OCI-LY1 (cell line): ENCODE measurements around the gene SERINC5.
A peak's percentile ranks its signal among the peaks of the same experiment; 100 is the strongest.
"Not testable (repeated sequence)": the region's sequence is repeated elsewhere in the genome, so short reads cannot be mapped to it uniquely, and the experiment has no call there.

Experiments used
- H2AFZ ChIP-seq: fragments of 200-600 bp; sonication (generic), shearing (Covaris generic); 2 replicates; pipeline ENCODE4 v1.6.0; 2014; ENCODE audit warnings: antibody characterized with exemption, mild to moderate bottlenecking, low read length
- H3F3A ChIP-seq: fragments of 200-600 bp; sonication (generic), shearing (Covaris generic); 2 replicates; pipeline ENCODE4 v1.6.0; 2014; ENCODE audit warnings: mild to moderate bottlenecking, antibody characterized with exemption, low read length, moderate library complexity; ENCODE audit not compliant: insufficient read depth
- H3K27ac ChIP-seq: fragments of 200-600 bp; sonication (generic); 2 replicates; pipeline ENCODE4 v1.5.1; 2014; ENCODE audit warnings: low read length, mixed run types, mild to moderate bottlenecking, low read depth; ENCODE audit not compliant: poor library complexity, severe bottlenecking
- H3K27me3 ChIP-seq: fragments of 200-600 bp; sonication (generic); 2 replicates; pipeline ENCODE4 v1.6.0; 2014; ENCODE audit warnings: antibody characterized with exemption, mild to moderate bottlenecking, low read length, moderate library complexity; ENCODE audit not compliant: insufficient read depth
- H3K36me3 ChIP-seq: fragments of 200-600 bp; sonication (generic); 2 replicates; pipeline ENCODE4 v1.6.1; 2014; ENCODE audit warnings: mild to moderate bottlenecking, antibody characterized with exemption, low read length, moderate library complexity, mixed read lengths; ENCODE audit not compliant: insufficient read depth
- H3K4me1 ChIP-seq: fragments of 200-600 bp; sonication (generic); 2 replicates; pipeline ENCODE4 v1.5.1; 2014; ENCODE audit warnings: mild to moderate bottlenecking, low read length, moderate library complexity; ENCODE audit not compliant: insufficient read depth, severe bottlenecking
- H3K4me2 ChIP-seq: fragments of 200-600 bp; sonication (generic), shearing (Covaris generic); 2 replicates; pipeline ENCODE4 v1.6.1; 2014; ENCODE audit warnings: low read length
- H3K4me3 ChIP-seq: fragments of 200-600 bp; sonication (generic); 2 replicates; pipeline ENCODE4 v1.5.1; 2014; ENCODE audit warnings: low read length, low read depth, mild to moderate bottlenecking, mixed read lengths; ENCODE audit not compliant: poor library complexity, severe bottlenecking
- H3K79me2 ChIP-seq: fragments of 200-600 bp; shearing (Covaris generic); 2 replicates; pipeline ENCODE4 v1.6.1; 2016; ENCODE audit warnings: mixed run types, low read length, mixed read lengths; ENCODE audit not compliant: insufficient read depth
- H3K9ac ChIP-seq: fragments of 200-600 bp; sonication (generic), shearing (Covaris generic); 2 replicates; pipeline ENCODE4 v1.6.1; 2014; ENCODE audit warnings: mild to moderate bottlenecking, low read length, mixed read lengths
- H3K9me2 ChIP-seq: fragments of 200-600 bp; sonication (generic), shearing (Covaris generic); 2 replicates; pipeline ENCODE4 v1.6.1; 2014; ENCODE audit warnings: low read depth, mild to moderate bottlenecking, low read length, mixed read lengths
- H3K9me3 ChIP-seq: fragments of 200-600 bp; shearing (Covaris generic); 2 replicates; pipeline ENCODE4 v1.6.1; 2014; ENCODE audit warnings: low read length, mixed read lengths
- H4K20me1 ChIP-seq: fragments of 200-600 bp; sonication (generic), shearing (Covaris generic); 2 replicates; pipeline ENCODE4 v1.6.0; 2016; ENCODE audit warnings: mild to moderate bottlenecking, low read length; ENCODE audit not compliant: insufficient read depth
- EZH2 ChIP-seq: fragments of 200-600 bp; sonication (generic), shearing (Covaris generic); IDR thresholded peaks from 2 replicates; pipeline ENCODE4 v1.8.0; 2017; ENCODE audit warnings: borderline replicate concordance, mixed run types, mild to moderate bottlenecking, antibody characterized with exemption, low read length, moderate library complexity, mixed read lengths
- TF ChIP-seq, protein P1 (sequence below): fragments of 200-600 bp; sonication (generic), shearing (Covaris generic); IDR thresholded peaks from 2 replicates; pipeline ENCODE4 v1.5.1; 2017; ENCODE audit warnings: mild to moderate bottlenecking, antibody characterized with exemption, low read length, moderate library complexity, mixed read lengths

SERINC5 gene

GRCh38 chr5:80204808-80205614 is 50.8 kb downstream of the SERINC5 start:
- Histone ChIP-seq H4K20me1 (no peaks in the 10 kb centered on the region), H3K36me3 (peaks cover 84% of the 10 kb centered on the region), H3K27me3 (no peaks in the 10 kb centered on the region), H3K9me3 (peaks cover 6% of the 10 kb centered on the region; the same call in 1 of the 2 replicates), H3K9me2 (no peaks in the 10 kb centered on the region), H3K27ac (peak overlapping the region; percentile 61), H3K9ac (no peak overlapping the region), H3K4me2 (no peak overlapping the region), H3K79me2 (peaks cover 56% of the 10 kb centered on the region), H2AFZ (no peak overlapping the region), H3K4me1 (peaks cover 42% of the 10 kb centered on the region), H3F3A (no peaks in the 10 kb centered on the region), H3K4me3 (no peak overlapping the region)
- TF ChIP-seq EZH2, result no peak
- TF ChIP-seq, protein P1, sequence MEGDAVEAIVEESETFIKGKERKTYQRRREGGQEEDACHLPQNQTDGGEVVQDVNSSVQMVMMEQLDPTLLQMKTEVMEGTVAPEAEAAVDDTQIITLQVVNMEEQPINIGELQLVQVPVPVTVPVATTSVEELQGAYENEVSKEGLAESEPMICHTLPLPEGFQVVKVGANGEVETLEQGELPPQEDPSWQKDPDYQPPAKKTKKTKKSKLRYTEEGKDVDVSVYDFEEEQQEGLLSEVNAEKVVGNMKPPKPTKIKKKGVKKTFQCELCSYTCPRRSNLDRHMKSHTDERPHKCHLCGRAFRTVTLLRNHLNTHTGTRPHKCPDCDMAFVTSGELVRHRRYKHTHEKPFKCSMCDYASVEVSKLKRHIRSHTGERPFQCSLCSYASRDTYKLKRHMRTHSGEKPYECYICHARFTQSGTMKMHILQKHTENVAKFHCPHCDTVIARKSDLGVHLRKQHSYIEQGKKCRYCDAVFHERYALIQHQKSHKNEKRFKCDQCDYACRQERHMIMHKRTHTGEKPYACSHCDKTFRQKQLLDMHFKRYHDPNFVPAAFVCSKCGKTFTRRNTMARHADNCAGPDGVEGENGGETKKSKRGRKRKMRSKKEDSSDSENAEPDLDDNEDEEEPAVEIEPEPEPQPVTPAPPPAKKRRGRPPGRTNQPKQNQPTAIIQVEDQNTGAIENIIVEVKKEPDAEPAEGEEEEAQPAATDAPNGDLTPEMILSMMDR, result peak; percentile 20; the same call in 1 of the 2 replicates

DNA sequence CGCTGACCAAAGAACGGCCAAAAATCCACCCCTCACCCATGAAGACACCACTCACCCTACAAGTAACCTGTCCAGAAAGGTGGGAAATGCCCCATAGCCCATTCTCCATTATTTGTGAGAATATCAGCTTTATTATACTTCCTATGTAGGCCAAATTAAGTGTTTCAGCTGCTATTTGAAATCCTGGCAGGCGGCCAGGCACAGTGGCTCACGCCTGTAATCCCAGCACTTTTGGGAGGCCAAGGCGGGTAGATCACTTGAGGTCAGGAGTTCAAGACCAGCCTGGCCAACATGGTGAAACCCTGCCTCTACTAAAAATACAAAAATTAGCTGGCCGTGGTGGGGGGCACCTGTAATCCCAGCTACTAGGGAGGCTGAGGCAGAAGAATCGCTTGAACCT is 54.1 kb downstream of the SERINC5 start:
- H3K27ac ChIP-seq, H3K4me2 ChIP-seq, H3K4me3 ChIP-seq, H3K9ac ChIP-seq, H3K9me3 ChIP-seq, H3F3A ChIP-seq, H2AFZ ChIP-seq, H3K27me3 ChIP-seq, H3K9me2 ChIP-seq, H4K20me1 ChIP-seq: not testable (repeated sequence)
- peaks cover 24% of the 10 kb centered on the region for H3K4me1 ChIP-seq
- H3K36me3 ChIP-seq, result peaks cover 91% of the 10 kb centered on the region
- H3K79me2 ChIP-seq, result peaks cover 46% of the 10 kb centered on the region

- Histone ChIP-seq H3K36me3 (peaks cover 74% of the 10 kb centered on the region), H3K27ac (peak overlapping the region; percentile 22), H3K9ac (no peak overlapping the region), H3K4me1 (peaks cover 25% of the 10 kb centered on the region), H3F3A (0 out of 2 replicates have a peak, but pooled peaks cover under 1% of the 10 kb centered on the region), H4K20me1 (no peaks in the 10 kb centered on the region), H3K27me3 (no peaks in the 10 kb centered on the region), H3K4me3 (no peak overlapping the region), H3K9me2 (no peaks in the 10 kb centered on the region), H3K79me2 (peaks cover 41% of the 10 kb centered on the region), H2AFZ (no peak overlapping the region), H3K9me3 (no peaks in the 10 kb centered on the region), H3K4me2 (no peak overlapping the region)
- TF ChIP-seq, protein P1, result no peak
- TF ChIP-seq EZH2, result no peak
These were observed 56.9 kb downstream of the SERINC5 start for GRCh38 chr5:80198920-80199319.
